ENCODE measurements around the gene F2RL3. TPM values are rescaled to one million over a fixed set of nuclear protein-coding genes. Genes with fewer than 3 reads are reported as not detected.

Gene F2RL3
- total RNA-seq, 1 donor from 2014 or later = not detected

DNA sequence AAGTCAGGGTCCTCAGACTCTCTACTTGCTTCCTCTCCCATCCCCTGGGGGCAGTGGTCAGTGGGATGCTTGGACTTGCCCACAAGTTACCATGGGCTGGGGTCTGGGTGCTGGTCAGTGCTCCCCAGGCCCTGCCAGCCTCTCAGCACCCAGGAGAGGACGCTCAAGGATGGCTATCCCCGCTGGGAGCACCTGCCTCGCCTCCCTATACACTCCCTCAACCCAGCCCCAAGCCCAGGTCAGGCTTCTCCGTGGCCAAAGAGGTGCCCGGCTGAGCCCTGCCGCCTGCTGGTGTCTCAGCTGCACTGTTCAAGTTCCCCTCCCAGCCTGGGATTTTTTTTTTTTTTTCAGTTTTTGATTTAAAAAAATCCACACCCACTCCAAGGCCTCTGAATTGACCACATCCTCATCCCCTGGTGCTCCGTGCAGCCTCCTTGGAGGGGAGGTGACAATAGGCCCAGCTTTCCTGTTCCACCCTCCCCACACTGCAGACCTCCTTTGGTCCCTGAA is 10.8 kb downstream of the F2RL3 start:
- peaks cover 14% of the 10 kb centered on the region for H3K27me3 Mint-ChIP-seq
- H3K4me3 Mint-ChIP-seq = peak overlapping the region; percentile 25
- TF ChIP-seq, protein P1, sequence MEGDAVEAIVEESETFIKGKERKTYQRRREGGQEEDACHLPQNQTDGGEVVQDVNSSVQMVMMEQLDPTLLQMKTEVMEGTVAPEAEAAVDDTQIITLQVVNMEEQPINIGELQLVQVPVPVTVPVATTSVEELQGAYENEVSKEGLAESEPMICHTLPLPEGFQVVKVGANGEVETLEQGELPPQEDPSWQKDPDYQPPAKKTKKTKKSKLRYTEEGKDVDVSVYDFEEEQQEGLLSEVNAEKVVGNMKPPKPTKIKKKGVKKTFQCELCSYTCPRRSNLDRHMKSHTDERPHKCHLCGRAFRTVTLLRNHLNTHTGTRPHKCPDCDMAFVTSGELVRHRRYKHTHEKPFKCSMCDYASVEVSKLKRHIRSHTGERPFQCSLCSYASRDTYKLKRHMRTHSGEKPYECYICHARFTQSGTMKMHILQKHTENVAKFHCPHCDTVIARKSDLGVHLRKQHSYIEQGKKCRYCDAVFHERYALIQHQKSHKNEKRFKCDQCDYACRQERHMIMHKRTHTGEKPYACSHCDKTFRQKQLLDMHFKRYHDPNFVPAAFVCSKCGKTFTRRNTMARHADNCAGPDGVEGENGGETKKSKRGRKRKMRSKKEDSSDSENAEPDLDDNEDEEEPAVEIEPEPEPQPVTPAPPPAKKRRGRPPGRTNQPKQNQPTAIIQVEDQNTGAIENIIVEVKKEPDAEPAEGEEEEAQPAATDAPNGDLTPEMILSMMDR (conservative IDR thresholded peaks at IDR 0.05) = peak; percentile 69
- peak overlapping the region; percentile 55 for H3K27ac Mint-ChIP-seq
- no peaks in the 10 kb centered on the region for H3K9me3 Mint-ChIP-seq
- H3K4me1 Mint-ChIP-seq (ENCODE audit: unreplicated experiment) = no peaks in the 10 kb centered on the region
- no peak for DNase-seq (ENCODE audit: extremely low spot score, unreplicated experiment)
- H3K36me3 Mint-ChIP-seq = no peaks in the 10 kb centered on the region

GRCh38 chr19:16901491-16902175 is 12.8 kb downstream of the F2RL3 start:
- Mint-ChIP-seq H3K27ac (no peak overlapping the region), H3K4me3 (no peak overlapping the region), H3K27me3 (peaks cover 4% of the 10 kb centered on the region), H3K36me3 (no peaks in the 10 kb centered on the region), H3K4me1 (ENCODE audit: unreplicated experiment) (no peaks in the 10 kb centered on the region), H3K9me3 (no peaks in the 10 kb centered on the region)
- DNase-seq (ENCODE audit: extremely low spot score, unreplicated experiment) = no peak
- TF ChIP-seq, protein P1 (conservative IDR thresholded peaks at IDR 0.05) = no peak

- no peaks in the 10 kb centered on the region for H3K9me3 Mint-ChIP-seq
- no peak for DNase-seq (ENCODE audit: extremely low spot score, unreplicated experiment)
- H3K36me3 Mint-ChIP-seq = no peaks in the 10 kb centered on the region
- H3K27me3 Mint-ChIP-seq = peaks cover 4% of the 10 kb centered on the region
- no peak overlapping the region for H3K4me3 Mint-ChIP-seq
- no peaks in the 10 kb centered on the region for H3K4me1 Mint-ChIP-seq (ENCODE audit: unreplicated experiment)
- TF ChIP-seq, protein P1 (conservative IDR thresholded peaks at IDR 0.05) = no peak
- no peak overlapping the region for H3K27ac Mint-ChIP-seq
Measured at GRCh38 chr19:16902545-16902944, 13.7 kb downstream of the F2RL3 start.

DNA sequence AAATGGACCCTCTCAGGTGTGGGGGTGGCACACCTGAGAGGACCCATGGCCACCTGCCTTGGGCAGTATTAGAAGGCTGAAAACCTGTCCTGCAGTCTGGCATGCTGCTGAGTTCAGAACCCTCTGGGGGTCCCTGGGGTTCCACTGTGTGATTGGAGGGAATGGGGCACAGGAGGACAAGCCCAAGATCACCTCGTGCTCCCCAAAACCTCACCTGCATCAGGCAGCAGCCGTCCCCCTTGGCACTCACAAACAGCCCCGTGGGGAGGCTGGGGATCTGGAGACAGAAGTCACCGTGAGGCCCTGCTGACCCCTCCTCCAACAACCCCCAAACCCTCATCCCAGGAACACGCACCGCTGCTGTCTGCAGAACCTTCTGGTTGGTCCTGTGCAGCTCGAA is 14.5 kb downstream of the F2RL3 start:
- Mint-ChIP-seq H3K4me1 (ENCODE audit: unreplicated experiment) (no peaks in the 10 kb centered on the region), H3K27me3 (peaks cover 3% of the 10 kb centered on the region), H3K36me3 (no peaks in the 10 kb centered on the region), H3K27ac (no peak overlapping the region), H3K4me3 (no peak overlapping the region), H3K9me3 (no peaks in the 10 kb centered on the region)
- TF ChIP-seq, protein P1 (conservative IDR thresholded peaks at IDR 0.05) = no peak
- no peak for DNase-seq (ENCODE audit: extremely low spot score, unreplicated experiment)

- Mint-ChIP-seq H3K9me3 (no peaks in the 10 kb centered on the region), H3K27me3 (no peaks in the 10 kb centered on the region), H3K4me1 (ENCODE audit: unreplicated experiment) (no peaks in the 10 kb centered on the region), H3K27ac (no peak overlapping the region), H3K36me3 (no peaks in the 10 kb centered on the region), H3K4me3 (no peak overlapping the region)
- no peak for DNase-seq (ENCODE audit: extremely low spot score, unreplicated experiment)
- TF ChIP-seq, protein P1 (conservative IDR thresholded peaks at IDR 0.05) = no peak
Measured at GRCh38 chr19:16904599-16904998, 15.8 kb downstream of the F2RL3 start.

Measured in type B pancreatic cell (in vitro differentiated cells).